HepG2 (cell line): ENCODE measurements around the gene AUP1. TPM values are rescaled to one million over a fixed set of nuclear protein-coding genes. Genes with fewer than 3 reads are reported as not detected.

Experiments
- AFF4 ChIP-seq: sonication (generic); formaldehyde crosslinking; IDR thresholded peaks from 2 replicates; pipeline ENCODE4 v1.4.0; 2020; ENCODE audit warnings: missing genetic modification reagents
- MXD4 ChIP-seq: IDR thresholded peaks from 2 replicates; pipeline ENCODE4 v1.6.1; 2016; ENCODE audit warnings: mild to moderate bottlenecking, missing biosample characterization, missing genetic modification reagents
- NFYC ChIP-seq: IDR thresholded peaks from 2 replicates; pipeline ENCODE4 v1.6.1; 2016; ENCODE audit warnings: missing genetic modification reagents, missing compliant biosample characterization
- NONO ChIP-seq, 2 experiments: fragments of 450-650 bp in 1 of 2; sonication (generic) in 1 of 2; formaldehyde crosslinking in 1 of 2; IDR thresholded peaks in 1 of 2; conservative IDR thresholded peaks in 1 of 2; 2 replicates each; pipeline versions ENCODE4 v1.6.1 to v1.8.0; 2017 to 2022; ENCODE audit warnings: mild to moderate bottlenecking in 1 of 2, missing genetic modification reagents in 1 of 2, moderate library complexity in 1 of 2
- POLR2A ChIP-seq, 2 experiments: IDR thresholded peaks; 2 replicates each; pipeline ENCODE4 v1.6.1; 2011; ENCODE audit warnings: low read depth in 2 of 2, low read length in 2 of 2, mild to moderate bottlenecking in 1 of 2, moderate library complexity in 1 of 2; ENCODE audit not compliant: insufficient read depth in 1 of 2
- ZNF121 ChIP-seq: sonication (generic); formaldehyde crosslinking; IDR thresholded peaks from 2 replicates; pipeline ENCODE4 v1.5.0; 2020; ENCODE audit warnings: mild to moderate bottlenecking, missing genetic modification reagents
- ZNF629 ChIP-seq: sonication (generic); formaldehyde crosslinking; conservative IDR thresholded peaks from 2 replicates; pipeline ENCODE4 v1.5.0; 2020; ENCODE audit warnings: missing genetic modification reagents
- ZNF737 ChIP-seq: sonication (generic); formaldehyde crosslinking; IDR thresholded peaks from 2 replicates; pipeline ENCODE4 v1.5.0; 2020; ENCODE audit warnings: missing genetic modification reagents, mild to moderate bottlenecking, borderline replicate concordance
- polyA plus RNA-seq, 8 experiments: library from polyadenylated mRNA; depleted of rRNA in 3 of 8; stranded (reverse) in 7 of 8; unstranded in 1 of 8; fragments of >200 nt; fragmentation: Illumina TruSeq in 4 of 8; extraction: Trizol in 4 of 8; gene quantifications; 2 replicates each; pipeline versions ENCODE4 v1.2.1 to v1.2.3, GENCODE V29; 2011 to 2016; ENCODE audit warnings: low read depth in 4 of 8, missing spikeins in 1 of 8, mixed read lengths in 1 of 8; ENCODE audit not compliant: insufficient read depth in 1 of 8
- total RNA-seq, 5 experiments: library from RNA; depleted of rRNA; stranded (reverse); fragments of >200 nt; fragmentation: Illumina TruSeq; extraction: Trizol; gene quantifications; 2 replicates each; pipeline ENCODE4 v1.2.3, GENCODE V29; 2016; ENCODE audit warnings: low read depth in 1 of 5

AUP1 gene
- total and polyA plus RNA-seq, 2 of the 13 experiments (the other 11 are each of a cell fraction or from before 2014, with no cell fraction given): 174 to 267 TPM

- no peak for TF ChIP-seq AFF4
- TF ChIP-seq POLR2A (IDR thresholded peaks at IDR 0.05; ENCODE audit: insufficient read depth in 1 of 2, low read depth in 2 of 2, low read length in 2 of 2): peak in 1 of 2 experiments; percentile 18; a peak in 1 of 4 replicates
- TF ChIP-seq NONO (IDR thresholded peaks at IDR 0.05): no peak
- peak; percentile 39; the same call in 1 of the 2 replicates for TF ChIP-seq NONO (CRISPR knock-in tag; conservative IDR thresholded peaks at IDR 0.05)
- TF ChIP-seq NFYC (CRISPR knock-in tag): no peak
- no peak for TF ChIP-seq MXD4 (CRISPR knock-in tag)
- TF ChIP-seq ZNF121 (CRISPR knock-in tag): 0 out of 2 replicates have a peak, but pooled peaks have one; percentile 8
- no peak for TF ChIP-seq ZNF737 (CRISPR knock-in tag)
- 0 out of 2 replicates have a peak, but pooled peaks have one; percentile 43 for TF ChIP-seq ZNF629 (CRISPR knock-in tag)
Observed at GRCh38 chr2:74511104-74511989, 18.2 kb downstream of the AUP1 start (continued).
